Measurements from ENCODE around the gene SNCAIP. TPM values are rescaled to one million over a fixed set of nuclear protein-coding genes. Genes with fewer than 3 reads are reported as not detected.

Gene SNCAIP
- polyA plus RNA-seq, 6 donors from 2014 or later = not detected

GRCh38 chr5:122463221-122463620, 151.2 kb downstream of the SNCAIP start:
- DNase-seq = no peak
- no peaks in the 10 kb centered on the region for H3K36me3 Mint-ChIP-seq
- H3K9me3 Mint-ChIP-seq = no peaks in the 10 kb centered on the region
- no peaks in the 10 kb centered on the region for H3K4me1 Mint-ChIP-seq
- peaks cover 22 to 33% (median 28%) of the 10 kb centered on the region in 3 donors for H3K27me3 Mint-ChIP-seq
- no peak overlapping the region for H3K4me3 Mint-ChIP-seq
- no peak for ATAC-seq (ENCODE audit: low read depth in 2 of 2)
- H3K27ac Mint-ChIP-seq = no peak overlapping the region

GRCh38 chr5:122464191-122464590, 152.2 kb downstream of the SNCAIP start:
- DNase-seq = no peak

GRCh38 chr5:122465031-122465577, 153.1 kb downstream of the SNCAIP start:
- Mint-ChIP-seq H3K9me3 (no peaks in the 10 kb centered on the region), H3K36me3 (no peaks in the 10 kb centered on the region), H3K4me1 (no peaks in the 10 kb centered on the region), H3K27me3 (peaks cover 16 to 38% (median 32%) of the 10 kb centered on the region in 3 donors), H3K27ac (no peak overlapping the region), H3K4me3 (peak overlapping the region in 1 of 8 donors; percentile 32)
- DNase-seq = no peak
- no peak for ATAC-seq (ENCODE audit: low read depth in 2 of 2)

More at GRCh38 chr5:122464191-122464590, 152.2 kb downstream of the SNCAIP start:
- Mint-ChIP-seq H3K27ac (no peak overlapping the region), H3K27me3 (peaks cover 18 to 31% (median 25%) of the 10 kb centered on the region in 3 donors), H3K9me3 (no peaks in the 10 kb centered on the region), H3K4me3 (no peak overlapping the region), H3K36me3 (no peaks in the 10 kb centered on the region), H3K4me1 (no peaks in the 10 kb centered on the region)
- no peak for ATAC-seq (ENCODE audit: low read depth in 2 of 2)

GRCh38 chr5:122465994-122466393, 154.0 kb downstream of the SNCAIP start:
- Mint-ChIP-seq H3K27me3 (peaks cover 17 to 33% (median 29%) of the 10 kb centered on the region in 3 donors), H3K36me3 (no peaks in the 10 kb centered on the region), H3K4me3 (no peak overlapping the region), H3K4me1 (no peaks in the 10 kb centered on the region), H3K27ac (no peak overlapping the region), H3K9me3 (no peaks in the 10 kb centered on the region)
- DNase-seq (no peak), ATAC-seq (ENCODE audit: low read depth in 2 of 2) (no peak)

GRCh38 chr5:122468351-122469116, 156.5 kb downstream of the SNCAIP start:
- ATAC-seq (ENCODE audit: low read depth in 2 of 2) = no peak
- H3K27me3 Mint-ChIP-seq = peaks cover 29 to 39% (median 31%) of the 10 kb centered on the region in 3 donors
- no peaks in the 10 kb centered on the region for H3K36me3 Mint-ChIP-seq
- DNase-seq = no peak
- no peak overlapping the region for H3K4me3 Mint-ChIP-seq
- H3K9me3 Mint-ChIP-seq = no peaks in the 10 kb centered on the region
- H3K27ac Mint-ChIP-seq = no peak overlapping the region
- H3K4me1 Mint-ChIP-seq = no peaks in the 10 kb centered on the region

GRCh38 chr5:122469384-122469919, 157.4 kb downstream of the SNCAIP start:
- Mint-ChIP-seq H3K9me3 (no peaks in the 10 kb centered on the region), H3K4me3 (no peak overlapping the region), H3K27me3 (peaks cover 29 to 39% (median 35%) of the 10 kb centered on the region in 3 donors), H3K27ac (no peak overlapping the region), H3K4me1 (no peaks in the 10 kb centered on the region), H3K36me3 (no peaks in the 10 kb centered on the region)
- ATAC-seq (ENCODE audit: low read depth in 2 of 2) (no peak), DNase-seq (no peak)

- Mint-ChIP-seq H3K27ac (no peak overlapping the region), H3K4me1 (no peaks in the 10 kb centered on the region), H3K4me3 (no peak overlapping the region), H3K27me3 (peaks cover 35 to 48% (median 41%) of the 10 kb centered on the region in 3 donors), H3K36me3 (no peaks in the 10 kb centered on the region), H3K9me3 (no peaks in the 10 kb centered on the region)
- DNase-seq (no peak), ATAC-seq (ENCODE audit: low read depth in 2 of 2) (no peak)
Observed at GRCh38 chr5:122470365-122470764, 158.3 kb downstream of the SNCAIP start.

- Mint-ChIP-seq H3K36me3 (no peaks in the 10 kb centered on the region), H3K4me3 (no peak overlapping the region), H3K27me3 (peaks cover 41 to 56% (median 41%) of the 10 kb centered on the region in 3 donors), H3K27ac (no peak overlapping the region), H3K4me1 (no peaks in the 10 kb centered on the region), H3K9me3 (no peaks in the 10 kb centered on the region)
- no peak for DNase-seq
- ATAC-seq (ENCODE audit: low read depth in 2 of 2) = no peak
Observed at GRCh38 chr5:122471031-122471751, 159.2 kb downstream of the SNCAIP start.

- H3K27ac Mint-ChIP-seq = no peak overlapping the region
- no peaks in the 10 kb centered on the region for H3K9me3 Mint-ChIP-seq
- no peak for ATAC-seq (ENCODE audit: low read depth in 2 of 2)
- no peaks in the 10 kb centered on the region for H3K36me3 Mint-ChIP-seq
- no peak overlapping the region for H3K4me3 Mint-ChIP-seq
- H3K27me3 Mint-ChIP-seq = peaks cover 39 to 53% (median 45%) of the 10 kb centered on the region in 3 donors
- H3K4me1 Mint-ChIP-seq = no peaks in the 10 kb centered on the region
- DNase-seq = no peak
Observed at GRCh38 chr5:122471752-122472061, 159.7 kb downstream of the SNCAIP start.

- Mint-ChIP-seq H3K27ac (no peak overlapping the region), H3K27me3 (peaks cover 32 to 50% (median 46%) of the 10 kb centered on the region in 3 donors), H3K4me1 (no peaks in the 10 kb centered on the region), H3K9me3 (no peaks in the 10 kb centered on the region), H3K4me3 (no peak overlapping the region), H3K36me3 (no peaks in the 10 kb centered on the region)
- ATAC-seq (ENCODE audit: low read depth in 2 of 2) (no peak), DNase-seq (no peak)
Observed at GRCh38 chr5:122473138-122473843, 161.3 kb downstream of the SNCAIP start.

GRCh38 chr5:122473941-122474340, 161.9 kb downstream of the SNCAIP start:
- ATAC-seq (ENCODE audit: low read depth in 2 of 2) = no peak
- Mint-ChIP-seq H3K4me1 (no peaks in the 10 kb centered on the region), H3K27me3 (peaks cover 36 to 53% (median 50%) of the 10 kb centered on the region in 3 donors), H3K27ac (no peak overlapping the region), H3K4me3 (no peak overlapping the region), H3K36me3 (no peaks in the 10 kb centered on the region), H3K9me3 (no peaks in the 10 kb centered on the region)
- no peak for DNase-seq

- no peak for DNase-seq
- ATAC-seq (ENCODE audit: low read depth in 2 of 2) = no peak
- Mint-ChIP-seq H3K27ac (no peak overlapping the region), H3K4me3 (no peak overlapping the region), H3K4me1 (no peaks in the 10 kb centered on the region), H3K36me3 (no peaks in the 10 kb centered on the region), H3K9me3 (no peaks in the 10 kb centered on the region), H3K27me3 (peaks cover 14 to 39% (median 30%) of the 10 kb centered on the region in 3 donors)
Observed at GRCh38 chr5:122478741-122479442, 166.9 kb downstream of the SNCAIP start.

GRCh38 chr5:122480146-122480545, 168.1 kb downstream of the SNCAIP start:
- Mint-ChIP-seq H3K9me3 (peaks cover 0 to 11% (median 0%) of the 10 kb centered on the region in 7 donors), H3K36me3 (no peaks in the 10 kb centered on the region), H3K27me3 (peaks cover 8 to 42% (median 24%) of the 10 kb centered on the region in 3 donors), H3K27ac (no peak overlapping the region), H3K4me3 (no peak overlapping the region), H3K4me1 (no peaks in the 10 kb centered on the region)
- DNase-seq = no peak
- ATAC-seq (ENCODE audit: low read depth in 2 of 2) = no peak

All from naive B cell (primary cell).